ENCODE data around the gene SPAM1.

GRCh38 chr7:123923599-123923998 lies 1.4 kb upstream of the SPAM1 start:
- TF ChIP-seq, protein P1, sequence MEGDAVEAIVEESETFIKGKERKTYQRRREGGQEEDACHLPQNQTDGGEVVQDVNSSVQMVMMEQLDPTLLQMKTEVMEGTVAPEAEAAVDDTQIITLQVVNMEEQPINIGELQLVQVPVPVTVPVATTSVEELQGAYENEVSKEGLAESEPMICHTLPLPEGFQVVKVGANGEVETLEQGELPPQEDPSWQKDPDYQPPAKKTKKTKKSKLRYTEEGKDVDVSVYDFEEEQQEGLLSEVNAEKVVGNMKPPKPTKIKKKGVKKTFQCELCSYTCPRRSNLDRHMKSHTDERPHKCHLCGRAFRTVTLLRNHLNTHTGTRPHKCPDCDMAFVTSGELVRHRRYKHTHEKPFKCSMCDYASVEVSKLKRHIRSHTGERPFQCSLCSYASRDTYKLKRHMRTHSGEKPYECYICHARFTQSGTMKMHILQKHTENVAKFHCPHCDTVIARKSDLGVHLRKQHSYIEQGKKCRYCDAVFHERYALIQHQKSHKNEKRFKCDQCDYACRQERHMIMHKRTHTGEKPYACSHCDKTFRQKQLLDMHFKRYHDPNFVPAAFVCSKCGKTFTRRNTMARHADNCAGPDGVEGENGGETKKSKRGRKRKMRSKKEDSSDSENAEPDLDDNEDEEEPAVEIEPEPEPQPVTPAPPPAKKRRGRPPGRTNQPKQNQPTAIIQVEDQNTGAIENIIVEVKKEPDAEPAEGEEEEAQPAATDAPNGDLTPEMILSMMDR (IDR thresholded peaks at IDR 0.05 in 4 of 5, conservative IDR thresholded peaks at IDR 0.05 in 1 of 5) = no peak
- no peak for TF ChIP-seq POLR2A (IDR thresholded peaks at IDR 0.05)
